Renal cortex interstitium (tissue), 11 donors: ENCODE data around the gene RNF7. TPM values are rescaled to one million over a fixed set of nuclear protein-coding genes. Genes with fewer than 3 reads are reported as not detected.

ENCODE experiments used
- DNase-seq, 11 donors: peaks; one replicate each; pipeline ENCODE4 v3.0.0-alpha.2; 2013; ENCODE audit warnings: low read depth in 9 of 11, low spot score in 4 of 11; ENCODE audit errors: extremely low read depth in 1 of 11
- polyA plus RNA-seq, 3 donors: library from polyadenylated mRNA; unstranded; fragments of 120-200 nt; gene quantifications; one replicate each; pipeline ENCODE4 v1.2.1, GENCODE V29; 2013; ENCODE audit not compliant: insufficient read length in 3 of 3

Gene RNF7
- polyA plus RNA-seq, 3 donors = 106 to 112 (median 111) TPM

- no peak for DNase-seq
Observed at GRCh38 chr3:141793476-141794260, 55.6 kb downstream of the RNF7 start.

- DNase-seq = no peak
Observed at GRCh38 chr3:141795276-141795675, 57.2 kb downstream of the RNF7 start.

GRCh38 chr3:141795741-141796080 is 57.6 kb downstream of the RNF7 start:
- no peak for DNase-seq

- DNase-seq = no peak
Observed at GRCh38 chr3:141796081-141796888, 58.2 kb downstream of the RNF7 start.

Other genes with a start within 250 kb of the RNF7 start
- under 1 TPM in 2 of 3 donors, not detected in 1; 0.11 to 0.21 TPM for gene GRK7, start 25.1 kb downstream of the RNF7 start, polyA plus RNA-seq
- 100 to 1,000 TPM; 146 to 345 (median 278) TPM for gene ATP1B3, start 138.3 kb downstream of the RNF7 start, polyA plus RNA-seq